ENCODE results near the gene CCDC180.

DNA sequence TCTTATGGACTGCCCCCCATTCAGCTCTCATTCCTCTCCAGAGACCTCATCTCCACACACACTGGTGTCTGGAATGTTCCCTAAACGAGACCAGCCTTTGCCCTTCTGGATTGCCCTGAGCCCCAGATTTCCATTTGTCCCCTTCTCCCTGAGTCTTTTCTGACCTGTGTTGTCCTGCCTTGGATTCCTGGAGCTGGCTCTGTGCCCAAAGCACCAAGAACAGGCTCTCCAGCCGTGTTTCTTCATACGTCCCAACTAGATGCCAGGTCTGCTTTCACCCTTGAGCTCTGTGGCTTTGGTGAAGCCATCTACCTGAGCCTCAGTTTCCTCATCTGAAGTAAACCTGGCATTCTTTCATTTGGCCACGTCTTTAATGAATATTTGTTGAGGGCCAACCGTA is 6.3 kb downstream of the CCDC180 start:
- no peak for TF ChIP-seq CTCF (IDR thresholded peaks at IDR 0.05; ENCODE audit: low read length)
- TF ChIP-seq EZH2 (IDR thresholded peaks at IDR 0.05; ENCODE audit: borderline replicate concordance, low read length): no peak

Data from OCI-LY1 (cell line).